NB4 (cell line): Measurements from ENCODE around the gene RBM6.
"Not testable (repeated sequence)": the region's sequence is repeated elsewhere in the genome, so short reads cannot be mapped to it uniquely, and the experiment has no call there.

ENCODE experiments used
- CTCF ChIP-seq: IDR thresholded peaks from one replicate; pipeline ENCODE4 v1.5.1; 2012; ENCODE audit warnings: low read depth, low read length
- MAX ChIP-seq: IDR thresholded peaks from 2 replicates; pipeline ENCODE4 v1.6.1; 2011; ENCODE audit warnings: low read depth, low read length
- MYC ChIP-seq: IDR thresholded peaks from 2 replicates; pipeline ENCODE4 v1.6.1; 2011; ENCODE audit warnings: low read depth, low read length
- POLR2A ChIP-seq: IDR thresholded peaks from 2 replicates; pipeline ENCODE4 v1.6.1; 2011; ENCODE audit warnings: mild to moderate bottlenecking; ENCODE audit not compliant: insufficient read length; ENCODE audit errors: extremely low read depth

- TF ChIP-seq CTCF, POLR2A, MAX, MYC: not testable (repeated sequence)
These were observed 91.3 kb downstream of the RBM6 start for GRCh38 chr3:50031201-50031600.
